ENCODE data around the gene OPN4.

GRCh38 chr10:86692023-86692514 is 37.7 kb downstream of the OPN4 start:
- TF ChIP-seq CTCF (IDR thresholded peaks at IDR 0.05 in 2 of 3, conservative IDR thresholded peaks at IDR 0.05 in 1 of 3; ENCODE audit: insufficient read depth in 2 of 3, low read depth in 1 of 3, low read length in 3 of 3), result no peak
- no peak for TF ChIP-seq BRCA1 (IDR thresholded peaks at IDR 0.05)
- TF ChIP-seq BRCA1 (CRISPR knock-in tag; IDR thresholded peaks at IDR 0.05), result no peak
- no peak for TF ChIP-seq TCF7 (IDR thresholded peaks at IDR 0.05; ENCODE audit: borderline replicate concordance)
- TF ChIP-seq MAX (CRISPR knock-in tag; IDR thresholded peaks at IDR 0.05), result no peak
- TF ChIP-seq NFYB (IDR thresholded peaks at IDR 0.05; ENCODE audit: extremely low read depth, insufficient read length), result no peak
- no peak for TF ChIP-seq ZNF197 (CRISPR knock-in tag; IDR thresholded peaks at IDR 0.05; ENCODE audit: low read depth)
- no peak for TF ChIP-seq JUNB (CRISPR knock-in tag; conservative IDR thresholded peaks at IDR 0.05)
- TF ChIP-seq ZBTB17 (CRISPR knock-in tag; IDR thresholded peaks at IDR 0.05), result no peak
- TF ChIP-seq POLR2A (conservative IDR thresholded peaks at IDR 0.05), result no peak
